Measurements from ENCODE around the gene LMNTD2. TPM values are rescaled to one million over a fixed set of nuclear protein-coding genes. Genes with fewer than 3 reads are reported as not detected.

LMNTD2 gene
- total RNA-seq, 2 donors from 2014 or later = 8.5 to 13.3 TPM

DNA sequence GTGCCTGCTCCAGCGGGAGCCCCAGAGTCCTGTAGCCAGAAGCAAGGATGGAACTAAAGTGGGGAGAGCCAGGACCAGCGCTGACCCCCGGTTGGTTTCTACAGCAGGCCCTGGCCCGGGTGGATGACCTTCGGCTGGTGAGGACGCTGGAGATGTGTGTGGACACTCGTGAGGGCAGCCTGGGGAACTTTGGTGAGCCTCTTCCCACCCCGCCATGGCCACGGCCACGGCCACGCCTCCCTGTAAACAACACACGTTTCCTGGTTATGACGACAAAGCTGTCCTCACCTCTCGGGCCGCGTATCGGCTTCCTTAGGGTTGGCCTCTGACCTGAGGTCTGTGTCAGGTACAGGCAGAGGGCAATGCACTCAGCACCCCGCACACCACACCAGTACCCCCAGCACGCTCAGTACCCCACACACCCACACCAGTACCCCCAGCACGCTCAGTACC, 19.1 kb downstream of the LMNTD2 start:
- H3K27ac ChIP-seq (ENCODE audit: low read depth, low read length) = no peak overlapping the region
- H3K27me3 Mint-ChIP-seq (ENCODE audit: insufficient read depth) = peaks cover 4% of the 10 kb centered on the region
- no peak overlapping the region for H3K27ac Mint-ChIP-seq
- H3K4me1 ChIP-seq (ENCODE audit: control insufficient read depth, insufficient read depth, low read length) = no peaks in the 10 kb centered on the region
- WGBS, 2 experiments (ENCODE audit: insufficient coverage in 1 of 2, insufficient read length in 1 of 2) = 97% methylated on average over 17 of the region's 20 CpGs
- H3K4me3 ChIP-seq (ENCODE audit: low read length) = no peak overlapping the region
- H3K9me3 ChIP-seq (ENCODE audit: control insufficient read depth, low read length) = no peaks in the 10 kb centered on the region
- H3K27me3 ChIP-seq (ENCODE audit: control insufficient read depth, insufficient read depth, low read length, poor library complexity, severe bottlenecking) = no peaks in the 10 kb centered on the region
- no peak for DNase-seq
- H3K4me3 Mint-ChIP-seq = no peak overlapping the region
- no peak for TF ChIP-seq CTCF (conservative IDR thresholded peaks at IDR 0.05)
- H3K9me3 Mint-ChIP-seq = peaks cover 2% of the 10 kb centered on the region
- peaks cover 10% of the 10 kb centered on the region for H3K36me3 Mint-ChIP-seq (ENCODE audit: low read depth)
- no peak overlapping the region for H3K9ac ChIP-seq (ENCODE audit: extremely low read depth, low read length, poor library complexity, severe bottlenecking)
- H3K4me1 Mint-ChIP-seq = peaks cover 2% of the 10 kb centered on the region
- H3K36me3 ChIP-seq (ENCODE audit: control insufficient read depth, insufficient read depth, low read length) = no peaks in the 10 kb centered on the region

GRCh38 chr11:540583-541432, 19.7 kb downstream of the LMNTD2 start:
- peaks cover 1% of the 10 kb centered on the region for H3K9me3 Mint-ChIP-seq
- peak; percentile 49 for DNase-seq
- 84 to 88% methylated on average over 10 to 23 of the region's 23 CpGs for WGBS, 2 experiments (ENCODE audit: insufficient coverage in 1 of 2, insufficient read length in 1 of 2)

DNA sequence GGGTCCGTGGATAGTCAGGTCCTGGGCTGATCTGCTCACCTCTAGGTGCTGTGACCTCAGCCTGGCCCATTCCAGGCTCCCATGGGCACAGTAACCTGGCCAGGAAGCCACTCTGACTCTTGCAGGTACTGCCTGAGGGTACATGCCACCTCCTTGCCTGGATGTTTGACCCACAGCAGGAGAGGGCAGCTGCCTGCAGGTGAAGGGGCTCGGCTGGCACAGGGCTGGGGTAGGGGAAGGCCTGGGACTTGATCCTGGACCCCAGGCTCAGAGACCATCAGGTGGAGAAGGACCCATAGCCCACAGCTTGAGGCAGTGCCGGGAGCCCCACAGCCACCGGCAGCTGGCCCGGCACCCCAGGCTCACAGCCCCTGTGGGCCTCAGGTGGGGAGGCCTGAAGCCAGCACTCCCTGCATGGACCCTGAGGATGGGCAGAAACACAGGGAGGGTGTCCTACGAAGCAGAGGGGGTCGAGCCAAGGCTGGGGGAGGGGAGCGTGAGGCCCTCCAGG, 20.5 kb downstream of the LMNTD2 start:
- no peaks in the 10 kb centered on the region for H3K27me3 ChIP-seq (ENCODE audit: control insufficient read depth, insufficient read depth, low read length, poor library complexity, severe bottlenecking)
- H3K4me1 Mint-ChIP-seq = peaks cover 2% of the 10 kb centered on the region

More at GRCh38 chr11:540583-541432, 19.7 kb downstream of the LMNTD2 start:
- Mint-ChIP-seq H3K4me1 (peaks cover 2% of the 10 kb centered on the region), H3K4me3 (no peak overlapping the region), H3K27ac (no peak overlapping the region), H3K36me3 (ENCODE audit: low read depth) (peaks cover 10% of the 10 kb centered on the region), H3K27me3 (ENCODE audit: insufficient read depth) (peaks cover 9% of the 10 kb centered on the region)
- Histone ChIP-seq H3K9me3 (ENCODE audit: control insufficient read depth, low read length) (no peaks in the 10 kb centered on the region), H3K4me3 (ENCODE audit: low read length) (no peak overlapping the region), H3K27me3 (ENCODE audit: control insufficient read depth, insufficient read depth, low read length, poor library complexity, severe bottlenecking) (no peaks in the 10 kb centered on the region), H3K4me1 (ENCODE audit: control insufficient read depth, insufficient read depth, low read length) (no peaks in the 10 kb centered on the region), H3K27ac (ENCODE audit: low read depth, low read length) (no peak overlapping the region), H3K36me3 (ENCODE audit: control insufficient read depth, insufficient read depth, low read length) (no peaks in the 10 kb centered on the region), H3K9ac (ENCODE audit: extremely low read depth, low read length, poor library complexity, severe bottlenecking) (no peak overlapping the region)
- TF ChIP-seq CTCF (conservative IDR thresholded peaks at IDR 0.05) = no peak

More for the DNA sequence above, 20.5 kb downstream of the LMNTD2 start:
- Histone ChIP-seq H3K4me3 (ENCODE audit: low read length) (no peak overlapping the region), H3K9me3 (ENCODE audit: control insufficient read depth, low read length) (no peaks in the 10 kb centered on the region), H3K4me1 (ENCODE audit: control insufficient read depth, insufficient read depth, low read length) (no peaks in the 10 kb centered on the region), H3K9ac (ENCODE audit: extremely low read depth, low read length, poor library complexity, severe bottlenecking) (no peak overlapping the region), H3K36me3 (ENCODE audit: control insufficient read depth, insufficient read depth, low read length) (no peaks in the 10 kb centered on the region), H3K27ac (ENCODE audit: low read depth, low read length) (no peak overlapping the region)
- Mint-ChIP-seq H3K9me3 (peaks cover 1% of the 10 kb centered on the region), H3K36me3 (ENCODE audit: low read depth) (peaks cover 7% of the 10 kb centered on the region), H3K27ac (no peak overlapping the region), H3K27me3 (ENCODE audit: insufficient read depth) (peaks cover 9% of the 10 kb centered on the region), H3K4me3 (no peak overlapping the region)
- peak; percentile 53 for DNase-seq
- WGBS, 2 experiments (ENCODE audit: insufficient coverage in 1 of 2, insufficient read length in 1 of 2) = 88 to 90% methylated on average over 7 to 8 of the region's 8 CpGs
- no peak for TF ChIP-seq CTCF (conservative IDR thresholded peaks at IDR 0.05)

Data from endodermal cell (in vitro differentiated cells).